ENCODE measurements around the gene TRMT1L. TPM values are rescaled to one million over a fixed set of nuclear protein-coding genes. Genes with fewer than 3 reads are reported as not detected.

Gene TRMT1L
- total and polyA plus RNA-seq, 12 donors = 5.9 to 52.5 (median 23.7) TPM

DNA sequence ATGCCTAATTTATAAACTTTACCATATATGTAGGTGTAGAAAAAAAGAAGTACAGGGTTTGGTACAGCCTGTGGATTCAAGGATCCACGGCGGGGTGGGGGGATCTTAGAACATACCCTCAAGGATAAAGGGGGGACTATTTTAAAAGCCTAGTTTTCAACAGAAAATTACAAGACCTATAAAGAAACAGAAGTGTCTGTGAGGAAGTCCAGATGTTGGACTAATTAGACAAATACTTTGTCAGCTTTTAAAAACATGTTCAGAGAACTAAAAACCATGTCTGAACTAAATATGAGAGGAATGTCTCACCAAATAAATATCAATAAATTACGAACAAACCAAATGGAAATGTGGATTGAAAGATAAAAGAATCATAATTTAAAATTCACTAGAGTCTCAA, 51.6 kb downstream of the TRMT1L start:
- 95 to 97% (median 96%) methylated on average over 3 of the region's 3 CpGs for WGBS, 4 donors
- peaks cover 0 to 11% (median 2%) of the 10 kb centered on the region in 3 donors for H3K9me3 ChIP-seq (replicated peaks in 1 of 3)
- H3K4me3 ChIP-seq = no peak overlapping the region
- no peak for DNase-seq
- H3K36me3 ChIP-seq (replicated peaks in 1 of 2) = no peaks in the 10 kb centered on the region
- TF ChIP-seq POLR2A (IDR thresholded peaks at IDR 0.05) = no peak
- TF ChIP-seq, protein P1, sequence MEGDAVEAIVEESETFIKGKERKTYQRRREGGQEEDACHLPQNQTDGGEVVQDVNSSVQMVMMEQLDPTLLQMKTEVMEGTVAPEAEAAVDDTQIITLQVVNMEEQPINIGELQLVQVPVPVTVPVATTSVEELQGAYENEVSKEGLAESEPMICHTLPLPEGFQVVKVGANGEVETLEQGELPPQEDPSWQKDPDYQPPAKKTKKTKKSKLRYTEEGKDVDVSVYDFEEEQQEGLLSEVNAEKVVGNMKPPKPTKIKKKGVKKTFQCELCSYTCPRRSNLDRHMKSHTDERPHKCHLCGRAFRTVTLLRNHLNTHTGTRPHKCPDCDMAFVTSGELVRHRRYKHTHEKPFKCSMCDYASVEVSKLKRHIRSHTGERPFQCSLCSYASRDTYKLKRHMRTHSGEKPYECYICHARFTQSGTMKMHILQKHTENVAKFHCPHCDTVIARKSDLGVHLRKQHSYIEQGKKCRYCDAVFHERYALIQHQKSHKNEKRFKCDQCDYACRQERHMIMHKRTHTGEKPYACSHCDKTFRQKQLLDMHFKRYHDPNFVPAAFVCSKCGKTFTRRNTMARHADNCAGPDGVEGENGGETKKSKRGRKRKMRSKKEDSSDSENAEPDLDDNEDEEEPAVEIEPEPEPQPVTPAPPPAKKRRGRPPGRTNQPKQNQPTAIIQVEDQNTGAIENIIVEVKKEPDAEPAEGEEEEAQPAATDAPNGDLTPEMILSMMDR (IDR thresholded peaks at IDR 0.05) = no peak
- no peak overlapping the region for H3K27ac ChIP-seq
- no peaks in the 10 kb centered on the region for H3K4me1 ChIP-seq (replicated peaks in 1 of 2)
- no peaks in the 10 kb centered on the region for H3K27me3 ChIP-seq
- intact Hi-C loops (cut with DNase I) = no loop called here

DNA sequence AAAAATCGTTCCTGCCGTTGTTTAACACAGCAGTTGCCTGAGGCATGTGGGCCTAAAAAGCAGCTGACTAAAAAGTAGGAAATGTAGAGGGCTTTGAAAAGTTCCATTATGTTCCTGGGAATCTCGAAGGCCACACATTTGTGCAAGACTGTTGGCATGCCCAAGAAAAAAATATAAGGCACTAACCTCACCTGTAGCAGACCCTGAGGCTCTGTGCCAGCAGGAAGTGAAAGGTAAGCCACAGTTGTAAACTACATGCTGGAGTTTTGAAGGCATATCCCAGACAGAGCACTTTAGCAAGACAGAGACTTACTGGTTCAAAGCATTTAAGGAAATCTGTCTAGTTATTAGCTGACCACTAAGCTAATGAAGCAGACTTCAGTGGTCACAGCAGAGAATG, 52.7 kb downstream of the TRMT1L start:
- no peak overlapping the region for H3K4me3 ChIP-seq
- no peak overlapping the region for H3K27ac ChIP-seq
- no peak for TF ChIP-seq POLR2A (IDR thresholded peaks at IDR 0.05)
- TF ChIP-seq, protein P1 (IDR thresholded peaks at IDR 0.05) = no peak
- H3K4me1 ChIP-seq (replicated peaks in 1 of 2) = no peaks in the 10 kb centered on the region
- H3K27me3 ChIP-seq = no peaks in the 10 kb centered on the region
- no peak for DNase-seq
- peaks cover 0 to 11% (median 2%) of the 10 kb centered on the region in 3 donors for H3K9me3 ChIP-seq (replicated peaks in 1 of 3)
- WGBS, 4 donors = 91 to 96% (median 95%) methylated on average over 3 of the region's 3 CpGs
- intact Hi-C loops (cut with DNase I) = no loop called here
- no peaks in the 10 kb centered on the region for H3K36me3 ChIP-seq (replicated peaks in 1 of 2)

DNA sequence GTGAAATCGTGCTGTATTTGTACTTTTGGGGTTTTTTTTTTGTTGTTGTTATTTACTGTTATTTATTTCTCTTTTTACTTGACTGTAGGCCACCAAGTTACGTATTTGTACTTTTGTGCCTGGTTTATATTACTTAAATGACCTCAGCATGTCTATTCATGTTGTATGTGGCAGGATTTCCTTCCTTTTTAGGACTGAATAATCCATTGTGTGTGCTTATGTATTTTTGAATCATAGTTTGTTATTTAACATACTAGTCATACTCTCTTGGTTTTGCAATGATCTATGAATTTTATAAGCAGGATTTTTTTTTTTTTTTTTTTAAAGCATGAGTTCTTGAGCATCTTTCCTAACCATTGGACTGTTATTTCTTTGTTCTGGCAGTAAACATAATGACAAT, 60.2 kb downstream of the TRMT1L start:
- 74 to 91% (median 85%) methylated on average over 2 of the region's 2 CpGs for WGBS, 4 donors
- H3K9me3 ChIP-seq (replicated peaks in 1 of 3) = no peaks in the 10 kb centered on the region
- no peaks in the 10 kb centered on the region for H3K4me1 ChIP-seq (replicated peaks in 1 of 2)
- H3K4me3 ChIP-seq = no peak overlapping the region
- TF ChIP-seq, protein P1 (IDR thresholded peaks at IDR 0.05) = no peak
- no peak for TF ChIP-seq POLR2A (IDR thresholded peaks at IDR 0.05)
- no peaks in the 10 kb centered on the region for H3K27me3 ChIP-seq
- intact Hi-C loops (cut with DNase I) = no loop called here
- H3K27ac ChIP-seq = no peak overlapping the region
- no peaks in the 10 kb centered on the region for H3K36me3 ChIP-seq (replicated peaks in 1 of 2)
- DNase-seq = no peak

DNA sequence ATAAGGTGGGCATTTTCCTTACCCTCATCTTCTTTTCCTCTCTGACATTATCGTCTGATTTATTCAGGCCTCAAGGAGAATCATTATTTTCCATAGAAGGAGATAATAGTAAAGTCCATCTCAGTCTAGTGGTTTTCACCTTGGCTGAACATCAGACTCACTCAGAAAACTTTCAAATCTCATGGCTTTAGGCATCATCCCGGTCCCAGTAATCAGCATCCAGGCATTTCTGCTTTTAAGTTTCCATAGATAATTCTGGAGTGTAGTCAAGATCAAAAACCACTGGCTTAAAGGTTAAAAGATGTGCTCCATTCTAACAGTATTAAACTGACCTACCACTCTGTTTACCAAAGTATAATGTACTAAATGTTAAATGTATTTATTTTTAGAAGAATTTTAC, 62.0 kb downstream of the TRMT1L start:
- Histone ChIP-seq H3K27me3 (no peaks in the 10 kb centered on the region), H3K4me3 (no peak overlapping the region), H3K4me1 (replicated peaks in 1 of 2) (no peaks in the 10 kb centered on the region), H3K36me3 (replicated peaks in 1 of 2) (no peaks in the 10 kb centered on the region), H3K9me3 (replicated peaks in 1 of 3) (no peaks in the 10 kb centered on the region), H3K27ac (no peak overlapping the region)
- WGBS, 4 donors = 88 to 99% (median 91%) methylated on average over 2 of the region's 2 CpGs
- TF ChIP-seq POLR2A (IDR thresholded peaks at IDR 0.05) = no peak
- TF ChIP-seq, protein P1 (IDR thresholded peaks at IDR 0.05) = no peak
- DNase-seq = no peak
- intact Hi-C loops (cut with DNase I) = no loop called here
